HG02798 (cell line): ENCODE results near the gene INAFM1.

ENCODE experiments used
- ATAC-seq: cut with Tn5 transposase; IDR thresholded peaks from one replicate; pipeline ENCODE4 v1.9.1; 2021; ENCODE audit warnings: mild to moderate bottlenecking; ENCODE audit not compliant: unreplicated experiment, poor library complexity

Gene INAFM1

GRCh38 chr19:47305309-47305751 lies 30.6 kb downstream of the INAFM1 start:
- no peak for ATAC-seq

DNA sequence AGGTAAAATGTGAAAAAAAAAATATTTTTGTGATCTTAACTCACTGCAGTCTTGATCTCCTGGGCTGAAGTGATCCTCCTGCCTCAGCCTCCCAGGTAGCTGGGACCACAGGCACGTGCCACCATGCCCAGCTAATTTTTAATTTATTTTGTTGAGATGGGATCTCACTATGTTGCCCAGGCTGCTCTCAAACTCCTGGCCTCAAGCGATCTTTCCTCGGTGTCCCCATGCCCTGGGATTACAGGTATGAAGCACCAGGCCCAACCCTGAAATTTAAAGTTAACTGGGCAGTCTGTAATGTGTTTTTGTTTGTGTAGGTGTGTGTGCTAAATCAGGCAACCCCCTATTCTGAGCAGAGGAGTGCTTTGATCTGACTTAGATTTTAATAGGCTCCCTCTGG lies 31.6 kb downstream of the INAFM1 start:
- no peak for ATAC-seq

- no peak for ATAC-seq
These were observed 34.4 kb downstream of the INAFM1 start for GRCh38 chr19:47309038-47309437.

DNA sequence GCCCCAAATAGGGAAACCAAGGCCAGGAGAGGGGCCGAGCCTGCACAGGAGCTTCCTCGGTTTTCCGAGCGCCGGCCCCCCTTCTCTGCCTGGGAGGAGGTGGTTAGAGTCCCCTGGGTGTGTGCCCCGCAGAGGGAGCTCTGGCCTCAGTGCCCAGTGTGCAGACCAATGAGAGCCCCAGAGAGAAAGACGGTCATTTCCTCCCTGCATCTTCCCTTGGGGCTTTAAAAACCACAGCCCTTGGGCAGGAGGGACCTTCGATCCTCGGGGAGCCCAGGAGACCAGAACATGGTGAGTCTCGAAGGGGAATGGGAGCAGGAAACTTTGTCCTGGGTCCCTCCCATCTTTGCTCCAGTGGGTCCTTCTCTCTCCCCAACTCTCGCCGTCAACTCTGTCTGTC lies 34.9 kb downstream of the INAFM1 start, which contains the start of gene C5AR1:
Gene C5AR1 (plus strand): TSS at position 254 of the 400 bp plus-strand sequence. CDS start 35 bp downstream, at position 289.
- ATAC-seq, result no peak

- no peak for ATAC-seq
These were observed 35.6 kb downstream of the INAFM1 start for GRCh38 chr19:47310323-47310722.

DNA sequence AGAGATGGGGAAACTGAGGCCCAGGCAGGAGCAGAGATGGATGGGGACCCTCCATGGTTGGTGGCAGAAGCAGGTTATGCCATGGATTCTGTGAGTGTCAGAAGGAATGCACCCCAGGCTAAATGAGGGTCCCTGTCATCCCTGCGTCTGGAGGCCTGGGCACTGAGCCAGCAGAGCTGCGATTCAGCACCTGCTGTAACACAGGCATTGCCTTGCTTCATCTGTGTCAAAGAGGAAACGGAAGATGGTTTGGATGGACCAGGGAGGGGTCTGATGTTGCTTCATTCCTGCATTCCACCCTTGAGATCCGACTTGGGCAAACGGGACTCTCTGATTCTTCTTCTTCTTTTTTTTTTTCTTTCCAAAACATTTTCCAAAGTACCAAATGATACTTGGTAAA lies 36.1 kb downstream of the INAFM1 start:
- no peak for ATAC-seq

DNA sequence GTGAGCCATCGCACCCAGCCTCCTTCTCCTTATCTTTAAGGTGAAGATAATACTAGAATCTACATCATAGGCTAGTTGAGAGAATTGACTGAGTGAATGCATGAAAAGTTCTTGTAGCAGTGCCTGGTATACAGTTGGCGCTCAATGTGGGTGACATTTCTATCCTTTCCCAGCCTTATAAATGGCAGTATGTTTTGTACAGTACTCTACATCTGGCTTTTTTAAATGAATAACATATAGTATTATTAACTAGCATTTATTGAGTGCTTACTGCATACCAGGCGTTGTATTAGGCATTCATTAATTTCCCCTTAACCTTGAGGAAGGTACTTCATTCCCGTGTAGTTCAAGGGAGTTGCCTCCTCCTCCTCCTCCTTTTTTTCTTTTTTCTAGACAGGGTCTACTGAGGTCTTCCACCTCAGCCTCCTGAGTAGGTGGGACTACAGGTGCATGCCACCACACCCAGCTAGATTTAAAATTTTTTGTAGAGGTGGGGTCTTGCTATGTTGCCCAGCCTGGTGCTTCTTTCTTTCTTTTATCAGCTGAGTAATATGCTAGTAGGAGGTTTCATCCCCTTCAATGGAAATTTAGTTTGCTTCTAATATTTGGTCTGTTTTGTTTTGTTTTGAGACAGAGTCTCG lies 37.8 kb downstream of the INAFM1 start:
- ATAC-seq, result no peak

GRCh38 chr19:47313754-47314295 lies 39.1 kb downstream of the INAFM1 start:
- no peak for ATAC-seq

- ATAC-seq, result no peak
These were observed 40.6 kb downstream of the INAFM1 start for GRCh38 chr19:47315125-47315821.

DNA sequence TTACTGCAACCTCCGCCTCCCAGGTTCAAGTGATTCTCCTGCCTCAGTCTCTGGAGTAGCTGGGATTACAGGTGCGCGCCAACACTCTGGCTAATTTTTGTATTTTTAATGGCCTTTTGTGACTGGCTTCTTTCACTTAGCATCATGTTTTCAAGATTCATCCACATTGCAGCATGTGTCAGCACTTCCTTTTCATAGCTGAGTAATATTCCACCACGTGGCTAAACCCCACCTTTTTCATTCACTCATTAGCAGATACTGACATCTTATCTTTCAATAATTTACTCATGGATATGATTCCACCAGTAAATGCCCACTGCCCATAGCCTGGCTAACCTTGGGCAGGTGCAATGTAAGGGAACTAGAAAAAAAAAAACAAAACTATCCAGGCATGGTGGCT lies 41.8 kb downstream of the INAFM1 start:
- ATAC-seq, result no peak

DNA sequence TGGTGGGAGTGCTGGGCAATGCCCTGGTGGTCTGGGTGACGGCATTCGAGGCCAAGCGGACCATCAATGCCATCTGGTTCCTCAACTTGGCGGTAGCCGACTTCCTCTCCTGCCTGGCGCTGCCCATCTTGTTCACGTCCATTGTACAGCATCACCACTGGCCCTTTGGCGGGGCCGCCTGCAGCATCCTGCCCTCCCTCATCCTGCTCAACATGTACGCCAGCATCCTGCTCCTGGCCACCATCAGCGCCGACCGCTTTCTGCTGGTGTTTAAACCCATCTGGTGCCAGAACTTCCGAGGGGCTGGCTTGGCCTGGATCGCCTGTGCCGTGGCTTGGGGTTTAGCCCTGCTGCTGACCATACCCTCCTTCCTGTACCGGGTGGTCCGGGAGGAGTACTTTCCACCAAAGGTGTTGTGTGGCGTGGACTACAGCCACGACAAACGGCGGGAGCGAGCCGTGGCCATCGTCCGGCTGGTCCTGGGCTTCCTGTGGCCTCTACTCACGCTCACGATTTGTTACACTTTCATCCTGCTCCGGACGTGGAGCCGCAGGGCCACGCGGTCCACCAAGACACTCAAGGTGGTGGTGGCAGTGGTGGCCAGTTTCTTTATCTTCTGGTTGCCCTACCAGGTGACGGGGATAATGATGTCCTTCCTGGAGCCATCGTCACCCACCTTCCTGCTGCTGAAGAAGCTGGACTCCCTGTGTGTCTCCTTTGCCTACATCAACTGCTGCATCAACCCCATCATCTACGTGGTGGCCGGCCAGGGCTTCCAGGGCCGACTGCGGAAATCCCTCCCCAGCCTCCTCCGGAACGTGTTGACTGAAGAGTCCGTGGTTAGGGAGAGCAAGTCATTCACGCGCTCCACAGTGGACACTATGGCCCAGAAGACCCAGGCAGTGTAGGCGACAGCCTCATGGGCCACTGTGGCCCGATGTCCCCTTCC lies 45.5 kb downstream of the INAFM1 start:
- ATAC-seq, result no peak

DNA sequence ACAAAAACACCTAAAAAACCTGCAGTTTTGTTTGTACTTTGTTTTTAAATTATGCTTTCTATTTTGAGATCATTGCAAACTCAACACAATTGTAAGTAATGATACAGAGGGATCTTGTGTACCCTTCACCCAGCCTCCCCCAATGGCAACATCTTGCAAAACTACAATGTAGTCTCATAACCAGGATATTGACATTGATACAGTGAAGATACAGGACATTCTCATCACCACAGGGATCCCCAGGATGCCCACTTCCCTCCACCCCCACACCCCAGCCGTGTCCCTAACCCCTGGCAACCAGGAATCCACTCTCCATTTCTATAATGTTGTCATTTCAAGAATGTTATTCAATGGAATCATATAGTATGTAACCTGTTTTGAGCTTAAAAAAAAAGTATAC lies 46.9 kb downstream of the INAFM1 start:
- ATAC-seq, result no peak

GRCh38 chr19:47322058-47322457 lies 47.4 kb downstream of the INAFM1 start:
- ATAC-seq, result no peak

DNA sequence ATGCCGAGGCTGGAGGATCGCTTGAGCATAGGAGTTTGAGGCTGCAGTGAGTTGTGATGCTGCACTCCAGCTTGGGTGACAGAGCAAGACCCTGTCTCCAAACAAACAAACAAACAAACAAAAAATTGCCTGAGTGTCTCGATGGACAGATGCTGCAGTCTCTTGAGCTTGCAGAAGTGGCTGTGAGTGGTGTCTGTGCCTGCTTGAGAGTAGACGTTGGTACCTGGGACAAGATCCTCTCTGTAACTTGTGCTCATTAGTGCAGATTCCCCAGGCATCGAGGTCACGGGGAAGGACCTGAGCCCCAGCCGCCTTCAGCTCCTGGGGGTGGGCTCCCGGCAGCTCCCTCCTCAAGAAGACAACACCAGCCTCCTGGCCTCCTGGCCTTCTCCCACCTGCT lies 48.7 kb downstream of the INAFM1 start:
- ATAC-seq, result no peak

- no peak for ATAC-seq
These were observed 49.2 kb downstream of the INAFM1 start for GRCh38 chr19:47323872-47324271.

DNA sequence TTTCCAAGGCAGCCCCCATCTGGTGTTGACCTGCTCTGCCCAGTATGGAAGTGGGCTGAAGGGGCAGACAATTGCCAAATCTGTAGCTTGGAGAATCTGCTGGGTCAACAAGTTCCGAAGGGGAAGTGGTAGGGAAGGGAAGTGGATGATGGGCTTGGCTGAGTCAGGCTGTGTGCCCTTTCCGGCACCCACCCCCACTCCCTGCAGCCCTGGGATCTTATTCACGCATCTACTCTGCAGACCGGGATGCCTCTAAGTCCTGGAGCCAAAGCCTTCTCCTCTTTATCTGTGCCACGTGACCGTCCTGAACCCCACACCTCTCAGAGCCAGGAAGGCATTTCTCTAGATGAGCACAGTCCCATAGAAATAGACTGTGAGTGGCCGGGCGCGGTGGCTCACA lies 49.8 kb downstream of the INAFM1 start:
- ATAC-seq, result no peak
